ENCODE data around the gene NKX3-2.

DNA sequence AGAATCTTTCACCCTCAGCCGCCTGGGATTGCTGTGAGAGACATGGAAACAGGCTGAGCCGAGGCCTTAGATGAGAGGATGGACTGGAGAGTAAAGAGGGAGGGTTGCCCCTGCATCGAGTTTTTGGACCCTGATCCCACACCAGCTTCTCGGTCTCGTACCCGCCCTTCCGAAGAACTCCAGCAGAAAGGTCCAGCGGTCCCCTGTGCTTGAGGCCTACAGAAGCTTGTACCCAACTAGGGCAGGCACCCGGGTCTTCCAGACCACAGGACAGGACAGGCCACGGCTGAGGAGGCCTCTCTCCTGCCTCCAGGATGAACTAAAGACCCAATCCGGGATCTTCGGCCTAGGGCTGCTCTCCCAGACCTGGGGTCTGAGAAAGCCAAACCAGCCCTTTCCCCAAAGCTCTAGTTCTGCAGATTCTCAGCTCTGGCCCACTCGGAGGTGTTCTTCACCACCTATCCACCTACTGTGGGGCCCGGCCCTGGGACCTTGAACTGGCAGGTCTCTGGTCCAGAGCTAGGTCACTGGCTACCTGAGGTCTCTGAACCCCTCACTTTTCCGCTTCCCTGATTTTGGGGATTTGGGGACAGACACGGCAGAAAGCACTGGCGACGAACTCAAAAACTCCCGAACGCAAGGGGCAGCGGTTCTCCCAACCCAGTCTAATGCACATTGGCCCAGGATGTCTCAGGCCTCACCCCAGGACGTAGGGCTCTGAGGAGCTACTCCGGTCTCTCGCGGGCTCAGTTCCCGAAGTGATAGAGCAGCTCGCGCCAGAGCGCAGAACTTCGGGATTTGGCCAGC is 1.1 kb downstream of the NKX3-2 start:
- TF ChIP-seq, protein P1, sequence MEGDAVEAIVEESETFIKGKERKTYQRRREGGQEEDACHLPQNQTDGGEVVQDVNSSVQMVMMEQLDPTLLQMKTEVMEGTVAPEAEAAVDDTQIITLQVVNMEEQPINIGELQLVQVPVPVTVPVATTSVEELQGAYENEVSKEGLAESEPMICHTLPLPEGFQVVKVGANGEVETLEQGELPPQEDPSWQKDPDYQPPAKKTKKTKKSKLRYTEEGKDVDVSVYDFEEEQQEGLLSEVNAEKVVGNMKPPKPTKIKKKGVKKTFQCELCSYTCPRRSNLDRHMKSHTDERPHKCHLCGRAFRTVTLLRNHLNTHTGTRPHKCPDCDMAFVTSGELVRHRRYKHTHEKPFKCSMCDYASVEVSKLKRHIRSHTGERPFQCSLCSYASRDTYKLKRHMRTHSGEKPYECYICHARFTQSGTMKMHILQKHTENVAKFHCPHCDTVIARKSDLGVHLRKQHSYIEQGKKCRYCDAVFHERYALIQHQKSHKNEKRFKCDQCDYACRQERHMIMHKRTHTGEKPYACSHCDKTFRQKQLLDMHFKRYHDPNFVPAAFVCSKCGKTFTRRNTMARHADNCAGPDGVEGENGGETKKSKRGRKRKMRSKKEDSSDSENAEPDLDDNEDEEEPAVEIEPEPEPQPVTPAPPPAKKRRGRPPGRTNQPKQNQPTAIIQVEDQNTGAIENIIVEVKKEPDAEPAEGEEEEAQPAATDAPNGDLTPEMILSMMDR (IDR thresholded peaks at IDR 0.05) = no peak
- TF ChIP-seq POLR2A (IDR thresholded peaks at IDR 0.05) = no peak
